Vagina (tissue), 2 donors: ENCODE measurements around the gene TAX1BP1. TPM values are rescaled to one million over a fixed set of nuclear protein-coding genes. Genes with fewer than 3 reads are reported as not detected.

Source experiments
- DNase-seq, 2 donors: peaks; one replicate each; pipeline ENCODE4 v3.0.0-alpha.2; 2017; ENCODE audit errors: extremely low spot score in 2 of 2
- H3K27ac ChIP-seq: fragments of 200-600 bp; sonication (generic); one replicate; pipeline ENCODE4 v1.5.1; 2019
- H3K27me3 ChIP-seq: fragments of 200-600 bp; sonication (generic); one replicate; pipeline ENCODE4 v1.5.1; 2019
- H3K36me3 ChIP-seq, 2 donors: fragments of 200-600 bp; sonication (generic); one replicate each; pipeline ENCODE4 v1.5.1; 2017 to 2019
- H3K4me1 ChIP-seq: fragments of 200-600 bp; sonication (generic); one replicate; pipeline ENCODE4 v1.5.1; 2019
- H3K4me3 ChIP-seq, 2 donors: fragments of 200-600 bp; sonication (generic); 1 replicate in 1 of 2; 2 replicates in 1 of 2; pipeline ENCODE4 v1.5.1; 2016 to 2019
- H3K9me3 ChIP-seq: fragments of 200-600 bp; sonication (generic); one replicate; pipeline ENCODE4 v1.5.1; 2019
- POLR2A ChIP-seq, 2 donors: fragments of 450-650 bp; IDR thresholded peaks; one replicate each; pipeline ENCODE4 v1.6.1; 2017; ENCODE audit warnings: antibody characterized with exemption in 2 of 2, mild to moderate bottlenecking in 2 of 2, moderate library complexity in 2 of 2
- POLR2AphosphoS5 ChIP-seq, 2 donors: sonication (generic); formaldehyde crosslinking; IDR thresholded peaks; one replicate each; pipeline ENCODE4 v1.9.0; 2017; ENCODE audit warnings: antibody characterized with exemption in 2 of 2, mild to moderate bottlenecking in 2 of 2, low read depth in 1 of 2; ENCODE audit not compliant: insufficient read depth in 1 of 2
- intact Hi-C: fragments of 100-400 bp; cut with DNase I; formaldehyde crosslinking; loops from one replicate; pipeline ENCODE4 v1.15.1; 2023
- total RNA-seq: library from RNA; depleted of rRNA; stranded (reverse); fragments of >200 nt; gene quantifications from one replicate; pipeline ENCODE4 v1.2.3, GENCODE V29; 2016
- TF ChIP-seq, protein P1 (sequence below), 3 experiments: fragments of 450-650 bp in 2 of 3; fragments of 200-600 bp in 1 of 3; sonication (generic) in 1 of 3; IDR thresholded peaks; one replicate each; pipeline ENCODE4 v1.5.1; 2017 to 2019; ENCODE audit warnings: antibody characterized with exemption in 3 of 3, mild to moderate bottlenecking in 2 of 3, moderate library complexity in 2 of 3

Gene TAX1BP1
- total RNA-seq, 1 donor from 2014 or later, result 83.2 TPM

DNA sequence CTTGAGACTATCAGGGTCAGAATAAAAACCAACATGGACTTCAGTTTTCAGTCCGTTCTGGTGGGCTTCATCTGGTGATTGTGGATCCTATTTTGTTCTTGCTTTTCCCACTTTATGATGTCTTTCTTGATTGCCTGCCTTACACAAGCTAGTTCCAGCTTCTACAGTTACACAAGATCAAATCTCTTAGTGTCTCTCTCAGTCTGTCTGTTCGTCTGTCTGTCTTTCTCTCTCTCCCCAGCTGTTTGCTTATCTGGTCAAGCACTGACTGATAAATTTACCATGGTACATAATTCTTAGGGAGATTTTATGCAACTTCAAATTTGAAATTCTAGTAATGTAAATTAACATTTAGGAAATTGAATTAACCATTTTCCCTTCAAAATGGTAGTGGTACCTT lies 35.8 kb downstream of the TAX1BP1 start:
- Histone ChIP-seq H3K36me3 (no peaks in the 10 kb centered on the region), H3K27ac (no peak overlapping the region), H3K4me1 (peaks cover 18% of the 10 kb centered on the region), H3K4me3 (no peak overlapping the region), H3K9me3 (no peaks in the 10 kb centered on the region), H3K27me3 (no peaks in the 10 kb centered on the region)
- intact Hi-C loops, result loop anchor here (10.0 kb wide), 1 partner anchor 581 kb away; no protein-coding TSS in a partner anchor
- TF ChIP-seq POLR2A (IDR thresholded peaks at IDR 0.05), result no peak
- TF ChIP-seq, protein P1, sequence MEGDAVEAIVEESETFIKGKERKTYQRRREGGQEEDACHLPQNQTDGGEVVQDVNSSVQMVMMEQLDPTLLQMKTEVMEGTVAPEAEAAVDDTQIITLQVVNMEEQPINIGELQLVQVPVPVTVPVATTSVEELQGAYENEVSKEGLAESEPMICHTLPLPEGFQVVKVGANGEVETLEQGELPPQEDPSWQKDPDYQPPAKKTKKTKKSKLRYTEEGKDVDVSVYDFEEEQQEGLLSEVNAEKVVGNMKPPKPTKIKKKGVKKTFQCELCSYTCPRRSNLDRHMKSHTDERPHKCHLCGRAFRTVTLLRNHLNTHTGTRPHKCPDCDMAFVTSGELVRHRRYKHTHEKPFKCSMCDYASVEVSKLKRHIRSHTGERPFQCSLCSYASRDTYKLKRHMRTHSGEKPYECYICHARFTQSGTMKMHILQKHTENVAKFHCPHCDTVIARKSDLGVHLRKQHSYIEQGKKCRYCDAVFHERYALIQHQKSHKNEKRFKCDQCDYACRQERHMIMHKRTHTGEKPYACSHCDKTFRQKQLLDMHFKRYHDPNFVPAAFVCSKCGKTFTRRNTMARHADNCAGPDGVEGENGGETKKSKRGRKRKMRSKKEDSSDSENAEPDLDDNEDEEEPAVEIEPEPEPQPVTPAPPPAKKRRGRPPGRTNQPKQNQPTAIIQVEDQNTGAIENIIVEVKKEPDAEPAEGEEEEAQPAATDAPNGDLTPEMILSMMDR (IDR thresholded peaks at IDR 0.05), result no peak
- no peak for TF ChIP-seq POLR2AphosphoS5 (IDR thresholded peaks at IDR 0.05; ENCODE audit: insufficient read depth in 1 of 2, low read depth in 1 of 2)
- no peak for DNase-seq

DNA sequence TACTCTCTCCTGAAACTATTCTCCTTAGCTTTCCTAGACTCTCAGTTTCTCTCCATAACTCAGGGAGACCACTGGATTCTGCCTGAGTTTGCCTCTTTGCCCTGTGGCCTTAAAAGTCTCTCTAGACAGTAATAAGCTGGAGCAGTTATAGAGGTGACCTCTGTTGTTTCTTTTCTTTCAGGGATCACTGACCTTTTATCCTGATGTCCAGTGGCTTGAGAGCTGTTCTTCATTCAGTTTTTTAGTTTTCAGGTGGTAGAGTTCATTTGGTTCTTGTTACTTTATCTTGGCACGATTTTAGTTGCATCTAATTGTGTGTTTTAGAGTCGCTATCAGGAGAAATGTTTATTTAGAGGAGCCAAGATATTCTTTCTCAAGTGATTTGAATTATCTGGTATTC lies 37.7 kb downstream of the TAX1BP1 start:
- Histone ChIP-seq H3K27me3 (no peaks in the 10 kb centered on the region), H3K27ac (no peak overlapping the region), H3K36me3 (no peaks in the 10 kb centered on the region), H3K4me3 (no peak overlapping the region), H3K4me1 (peaks cover 18% of the 10 kb centered on the region), H3K9me3 (no peaks in the 10 kb centered on the region)
- TF ChIP-seq POLR2A (IDR thresholded peaks at IDR 0.05) (no peak), POLR2AphosphoS5 (IDR thresholded peaks at IDR 0.05; ENCODE audit: insufficient read depth in 1 of 2, low read depth in 1 of 2) (no peak)
- TF ChIP-seq, protein P1 (IDR thresholded peaks at IDR 0.05), result no peak
- no peak for DNase-seq
- intact Hi-C loops, result loop anchor here (10.0 kb wide), 1 partner anchor 583 kb away; no protein-coding TSS in a partner anchor

DNA sequence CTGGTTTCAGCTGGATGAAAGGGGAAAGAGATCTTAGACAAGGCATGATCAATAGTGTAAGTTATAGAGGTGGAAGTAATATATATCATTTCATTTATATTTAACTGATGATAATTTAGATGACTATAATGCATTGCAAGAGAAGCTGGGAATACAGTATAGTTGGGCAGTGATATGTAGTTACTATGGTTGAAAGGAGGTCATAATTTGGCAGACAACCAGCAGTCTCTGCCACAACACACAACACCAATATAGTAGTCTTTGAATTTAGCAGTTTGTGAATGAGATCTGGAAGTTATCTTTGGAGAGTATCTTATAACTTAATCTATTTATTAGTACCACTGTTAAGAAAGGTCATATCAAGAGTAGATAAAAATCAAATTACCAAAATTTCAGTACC lies 39.9 kb downstream of the TAX1BP1 start:
- no peak overlapping the region for H3K27ac ChIP-seq
- intact Hi-C loops, result loop anchor here (10.0 kb wide), 1 partner anchor 585 kb away; no protein-coding TSS in a partner anchor
- no peaks in the 10 kb centered on the region for H3K27me3 ChIP-seq
- TF ChIP-seq POLR2AphosphoS5 (IDR thresholded peaks at IDR 0.05; ENCODE audit: insufficient read depth in 1 of 2, low read depth in 1 of 2), result no peak
- TF ChIP-seq, protein P1 (IDR thresholded peaks at IDR 0.05), result no peak
- TF ChIP-seq POLR2A (IDR thresholded peaks at IDR 0.05), result no peak
- H3K4me1 ChIP-seq, result peaks cover 7% of the 10 kb centered on the region
- no peaks in the 10 kb centered on the region for H3K36me3 ChIP-seq
- H3K4me3 ChIP-seq, result no peak overlapping the region
- no peaks in the 10 kb centered on the region for H3K9me3 ChIP-seq
- DNase-seq, result no peak

DNA sequence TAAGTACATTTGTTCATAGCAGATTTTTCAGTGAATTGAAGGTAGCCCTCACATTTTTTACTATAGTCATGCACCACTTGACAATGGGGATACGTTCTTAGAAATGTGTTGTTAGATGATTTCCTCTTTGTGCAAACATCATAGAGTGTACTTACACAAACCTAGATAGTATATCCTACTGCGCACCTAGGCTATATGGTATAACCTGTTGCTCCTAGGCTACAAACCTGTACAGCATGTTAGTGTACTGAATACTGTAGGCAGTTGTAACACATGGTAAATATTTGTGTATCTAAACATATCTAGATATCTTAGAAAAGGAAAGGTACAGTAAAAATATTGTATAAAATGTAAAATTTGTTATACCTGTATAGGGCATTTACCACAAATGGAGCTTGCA lies 41.2 kb downstream of the TAX1BP1 start:
- Histone ChIP-seq H3K9me3 (no peaks in the 10 kb centered on the region), H3K4me3 (no peak overlapping the region), H3K27me3 (no peaks in the 10 kb centered on the region), H3K27ac (no peak overlapping the region), H3K36me3 (peaks cover 0 to 8% of the 10 kb centered on the region in 2 donors), H3K4me1 (peaks cover 7% of the 10 kb centered on the region)
- no peak for DNase-seq
- TF ChIP-seq POLR2AphosphoS5 (IDR thresholded peaks at IDR 0.05; ENCODE audit: insufficient read depth in 1 of 2, low read depth in 1 of 2), result no peak
- TF ChIP-seq, protein P1 (IDR thresholded peaks at IDR 0.05), result no peak
- TF ChIP-seq POLR2A (IDR thresholded peaks at IDR 0.05), result no peak
- intact Hi-C loops, result no loop called here

DNA sequence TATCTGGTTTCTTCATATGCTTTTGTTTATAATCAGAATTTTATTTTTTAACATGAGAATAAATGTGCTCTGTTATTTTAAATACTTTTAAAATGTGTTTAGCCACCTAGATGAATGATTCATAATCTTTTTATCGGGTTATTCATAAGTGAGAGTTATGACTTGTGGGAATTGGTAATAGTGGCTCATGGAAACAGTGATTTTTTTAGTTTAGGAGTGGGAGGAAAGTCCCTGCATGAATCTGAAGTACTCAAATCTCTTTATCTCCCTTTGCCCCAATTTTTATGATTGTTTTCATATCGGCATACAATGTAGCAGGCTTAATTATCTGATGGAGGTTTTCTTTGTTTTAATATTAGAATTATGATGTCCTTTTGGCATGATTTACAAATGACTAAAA lies 42.9 kb downstream of the TAX1BP1 start:
- TF ChIP-seq, protein P1 (IDR thresholded peaks at IDR 0.05), result no peak
- TF ChIP-seq POLR2A (IDR thresholded peaks at IDR 0.05) (no peak), POLR2AphosphoS5 (IDR thresholded peaks at IDR 0.05; ENCODE audit: insufficient read depth in 1 of 2, low read depth in 1 of 2) (no peak)
- peaks cover 0 to 20% of the 10 kb centered on the region in 2 donors for H3K36me3 ChIP-seq

More for the DNA sequence above, 42.9 kb downstream of the TAX1BP1 start:
- Histone ChIP-seq H3K4me1 (peaks cover 1% of the 10 kb centered on the region), H3K27ac (no peak overlapping the region), H3K9me3 (no peaks in the 10 kb centered on the region), H3K4me3 (no peak overlapping the region), H3K27me3 (no peaks in the 10 kb centered on the region)
- intact Hi-C loops, result no loop called here
- DNase-seq, result no peak
